Ectodermal cell (in vitro differentiated cells): ENCODE results near the gene PXYLP1.
"Not testable (repeated sequence)": the region's sequence is repeated elsewhere in the genome, so short reads cannot be mapped to it uniquely, and the experiment has no call there.

ENCODE experiments used
- H3K27ac ChIP-seq: 2 replicates; pipeline ENCODE4 v1.7.0; 2013; ENCODE audit warnings: mild to moderate bottlenecking, low read depth, low read length; ENCODE audit not compliant: insufficient read depth, poor library complexity, severe bottlenecking
- H3K27me3 ChIP-seq: 2 replicates; pipeline ENCODE4 v1.7.0; 2013; ENCODE audit warnings: mild to moderate bottlenecking, low read length; ENCODE audit not compliant: insufficient read depth, control insufficient read depth, poor library complexity, severe bottlenecking
- H3K36me3 ChIP-seq: one replicate; pipeline ENCODE4 v1.7.0; 2013; ENCODE audit warnings: low read length; ENCODE audit not compliant: control insufficient read depth, insufficient read depth
- H3K4me1 ChIP-seq: one replicate; pipeline ENCODE4 v1.7.0; 2013; ENCODE audit warnings: low read length; ENCODE audit not compliant: control insufficient read depth, insufficient read depth
- H3K4me3 ChIP-seq: 2 replicates; pipeline ENCODE4 v1.7.0; 2013; ENCODE audit warnings: low read depth, low read length, control low read depth; ENCODE audit not compliant: insufficient read depth
- H3K9me3 ChIP-seq: 2 replicates; pipeline ENCODE4 v1.7.0; 2013; ENCODE audit warnings: mild to moderate bottlenecking, low read length, moderate library complexity; ENCODE audit not compliant: control insufficient read depth
- WGBS, 2 experiments: methylation state at CpG; one replicate each; pipeline ENCODE4 v1.1.7; 2013; ENCODE audit warnings: missing lambda C conversion rate in 2 of 2; 5-methylcytosine and 5-hydroxymethylcytosine counted together

PXYLP1 gene

GRCh38 chr3:141211306-141211705 is 20.3 kb upstream of the PXYLP1 start:
- not testable (repeated sequence) for H3K27me3 ChIP-seq, H3K36me3 ChIP-seq, H3K9me3 ChIP-seq, H3K4me3 ChIP-seq, H3K27ac ChIP-seq, H3K4me1 ChIP-seq
- WGBS, 2 experiments: 63 to 67% methylated on average over 1 of the region's 1 CpG

- Histone ChIP-seq H3K27me3 (no peaks in the 10 kb centered on the region), H3K27ac (no peak overlapping the region), H3K9me3 (no peaks in the 10 kb centered on the region), H3K4me1 (no peaks in the 10 kb centered on the region), H3K4me3 (no peak overlapping the region), H3K36me3 (no peaks in the 10 kb centered on the region)
- WGBS, 2 experiments: 94 to 95% methylated on average over 1 to 2 of the region's 2 CpGs
Measured at GRCh38 chr3:141212101-141212500, 19.5 kb upstream of the PXYLP1 start.

GRCh38 chr3:141212555-141212954 is 19.1 kb upstream of the PXYLP1 start:
- H3K27ac ChIP-seq: no peak overlapping the region
- no peak overlapping the region for H3K4me3 ChIP-seq
- H3K9me3 ChIP-seq: no peaks in the 10 kb centered on the region
- H3K27me3 ChIP-seq: no peaks in the 10 kb centered on the region
- no peaks in the 10 kb centered on the region for H3K4me1 ChIP-seq
- no peaks in the 10 kb centered on the region for H3K36me3 ChIP-seq

- 54 to 60% methylated on average over 2 of the region's 2 CpGs for WGBS, 2 experiments
- Histone ChIP-seq H3K4me3 (no peak overlapping the region), H3K9me3 (no peaks in the 10 kb centered on the region), H3K4me1 (no peaks in the 10 kb centered on the region), H3K27ac (no peak overlapping the region), H3K27me3 (no peaks in the 10 kb centered on the region), H3K36me3 (no peaks in the 10 kb centered on the region)
Measured at GRCh38 chr3:141216975-141217374, 14.7 kb upstream of the PXYLP1 start.

- 87 to 94% methylated on average over 2 of the region's 2 CpGs for WGBS, 2 experiments
- no peaks in the 10 kb centered on the region for H3K36me3 ChIP-seq
- no peaks in the 10 kb centered on the region for H3K4me1 ChIP-seq
- H3K27me3 ChIP-seq: no peaks in the 10 kb centered on the region
- no peaks in the 10 kb centered on the region for H3K9me3 ChIP-seq
- H3K27ac ChIP-seq: peak overlapping the region; percentile 8
- H3K4me3 ChIP-seq: no peak overlapping the region
Measured at GRCh38 chr3:141217389-141217788, 14.2 kb upstream of the PXYLP1 start.

- WGBS, 2 experiments: 45% methylated on average over 2 of the region's 2 CpGs
Measured at GRCh38 chr3:141218162-141218835, 13.3 kb upstream of the PXYLP1 start.

GRCh38 chr3:141218926-141219325 is 12.7 kb upstream of the PXYLP1 start:
- Histone ChIP-seq H3K4me1 (no peaks in the 10 kb centered on the region), H3K27me3 (no peaks in the 10 kb centered on the region), H3K27ac (no peak overlapping the region), H3K9me3 (no peaks in the 10 kb centered on the region), H3K36me3 (no peaks in the 10 kb centered on the region), H3K4me3 (no peak overlapping the region)
- 89 to 92% methylated on average over 2 of the region's 2 CpGs for WGBS, 2 experiments

More at GRCh38 chr3:141218162-141218835, 13.3 kb upstream of the PXYLP1 start:
- no peak overlapping the region for H3K4me3 ChIP-seq
- H3K36me3 ChIP-seq: no peaks in the 10 kb centered on the region
- H3K27ac ChIP-seq: no peak overlapping the region
- H3K4me1 ChIP-seq: no peaks in the 10 kb centered on the region
- no peaks in the 10 kb centered on the region for H3K27me3 ChIP-seq
- no peaks in the 10 kb centered on the region for H3K9me3 ChIP-seq

- 78 to 100% methylated on average over 1 of the region's 2 CpGs for WGBS, 2 experiments
- no peak overlapping the region for H3K4me3 ChIP-seq
- H3K27me3 ChIP-seq: no peaks in the 10 kb centered on the region
- peaks cover 2% of the 10 kb centered on the region for H3K9me3 ChIP-seq
- H3K27ac ChIP-seq: no peak overlapping the region
- H3K36me3 ChIP-seq: no peaks in the 10 kb centered on the region
- H3K4me1 ChIP-seq: no peaks in the 10 kb centered on the region
Measured at GRCh38 chr3:141223673-141224166, 7.9 kb upstream of the PXYLP1 start.

GRCh38 chr3:141225939-141226338 is 5.7 kb upstream of the PXYLP1 start:
- H3K4me1 ChIP-seq: no peaks in the 10 kb centered on the region
- no peak overlapping the region for H3K27ac ChIP-seq
- H3K27me3 ChIP-seq: peaks cover 8% of the 10 kb centered on the region
- peaks cover 2% of the 10 kb centered on the region for H3K9me3 ChIP-seq
- H3K36me3 ChIP-seq: no peaks in the 10 kb centered on the region
- no peak overlapping the region for H3K4me3 ChIP-seq

- 87 to 88% methylated on average over 3 of the region's 3 CpGs for WGBS, 2 experiments
- H3K27me3 ChIP-seq: peaks cover 12% of the 10 kb centered on the region
- H3K27ac ChIP-seq: no peak overlapping the region
- H3K9me3 ChIP-seq: peaks cover 2% of the 10 kb centered on the region
- H3K4me3 ChIP-seq: no peak overlapping the region
- no peaks in the 10 kb centered on the region for H3K36me3 ChIP-seq
- H3K4me1 ChIP-seq: no peaks in the 10 kb centered on the region
Measured at GRCh38 chr3:141227216-141227615, 4.4 kb upstream of the PXYLP1 start.

GRCh38 chr3:141227752-141228151 is 3.9 kb upstream of the PXYLP1 start:
- H3K27ac ChIP-seq: no peak overlapping the region
- H3K4me3 ChIP-seq: no peak overlapping the region
- H3K36me3 ChIP-seq: no peaks in the 10 kb centered on the region
- H3K27me3 ChIP-seq: peaks cover 18% of the 10 kb centered on the region
- H3K4me1 ChIP-seq: peaks cover 4% of the 10 kb centered on the region
- H3K9me3 ChIP-seq: peaks cover 2% of the 10 kb centered on the region
